ENCODE measurements around the gene SPAG16.

Gene SPAG16

DNA sequence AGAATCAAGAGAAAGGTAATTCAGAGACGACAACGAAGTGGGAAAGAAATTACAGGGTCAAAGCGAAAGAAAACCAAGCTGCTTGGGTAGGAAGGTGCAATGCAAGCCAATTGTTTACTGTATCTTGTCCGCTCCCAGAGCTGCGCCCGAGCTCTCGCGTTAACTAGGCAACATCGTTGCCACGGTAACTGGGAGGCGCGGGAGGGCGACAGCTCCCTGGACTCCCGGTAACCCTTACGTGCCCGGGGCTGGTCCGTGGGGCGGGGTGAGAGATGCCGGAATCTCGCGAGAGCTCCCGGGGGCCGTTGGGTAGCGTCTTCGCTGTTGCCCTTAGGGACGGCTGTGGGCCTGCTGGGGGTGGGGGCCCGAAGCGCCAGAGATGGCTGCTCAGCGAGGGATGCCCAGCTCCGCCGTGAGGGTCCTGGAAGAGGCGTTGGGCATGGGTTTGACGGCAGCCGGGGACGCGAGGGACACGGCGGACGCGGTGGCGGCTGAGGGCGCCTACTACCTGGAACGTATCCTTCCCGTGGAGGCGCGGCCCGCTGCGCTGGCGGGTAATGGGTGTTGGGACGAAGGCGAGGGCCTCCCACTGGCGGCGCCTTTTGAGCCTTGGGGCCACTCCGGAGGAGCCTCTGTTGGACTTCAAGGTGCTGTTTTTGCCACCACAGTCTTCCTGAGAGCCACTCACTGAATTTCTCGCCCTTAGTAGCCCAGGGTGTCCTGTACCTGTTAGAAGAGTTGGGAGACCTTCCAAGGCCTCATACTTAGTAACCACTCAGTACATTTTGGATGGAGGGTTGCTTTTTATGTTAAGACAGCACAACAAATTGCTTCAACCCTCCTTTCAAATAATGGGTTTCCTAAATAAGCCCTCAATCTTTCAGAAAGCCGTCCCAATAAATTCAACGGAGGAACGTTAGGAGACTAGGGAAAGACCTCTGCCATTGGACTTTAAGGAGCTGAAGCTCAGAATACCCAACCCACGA lies at the start of gene SPAG16:
SPAG16 (plus strand) TSS at position 360 of the 986 bp plus-strand sequence.
- in situ Hi-C loops (cut with HindIII; ENCODE audit: low sequenced_read_pairs), result no loop called here
- TF ChIP-seq, protein P1, sequence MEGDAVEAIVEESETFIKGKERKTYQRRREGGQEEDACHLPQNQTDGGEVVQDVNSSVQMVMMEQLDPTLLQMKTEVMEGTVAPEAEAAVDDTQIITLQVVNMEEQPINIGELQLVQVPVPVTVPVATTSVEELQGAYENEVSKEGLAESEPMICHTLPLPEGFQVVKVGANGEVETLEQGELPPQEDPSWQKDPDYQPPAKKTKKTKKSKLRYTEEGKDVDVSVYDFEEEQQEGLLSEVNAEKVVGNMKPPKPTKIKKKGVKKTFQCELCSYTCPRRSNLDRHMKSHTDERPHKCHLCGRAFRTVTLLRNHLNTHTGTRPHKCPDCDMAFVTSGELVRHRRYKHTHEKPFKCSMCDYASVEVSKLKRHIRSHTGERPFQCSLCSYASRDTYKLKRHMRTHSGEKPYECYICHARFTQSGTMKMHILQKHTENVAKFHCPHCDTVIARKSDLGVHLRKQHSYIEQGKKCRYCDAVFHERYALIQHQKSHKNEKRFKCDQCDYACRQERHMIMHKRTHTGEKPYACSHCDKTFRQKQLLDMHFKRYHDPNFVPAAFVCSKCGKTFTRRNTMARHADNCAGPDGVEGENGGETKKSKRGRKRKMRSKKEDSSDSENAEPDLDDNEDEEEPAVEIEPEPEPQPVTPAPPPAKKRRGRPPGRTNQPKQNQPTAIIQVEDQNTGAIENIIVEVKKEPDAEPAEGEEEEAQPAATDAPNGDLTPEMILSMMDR (IDR thresholded peaks at IDR 0.05; ENCODE audit: low read depth, low read length), result no peak
- DNase-seq (ENCODE audit: low read depth, low spot score), result peak; percentile 98
- peak within 1 kb of the TSS; percentile 87 for H3K4me3 ChIP-seq (ENCODE audit: low read depth, low read length)

DNA sequence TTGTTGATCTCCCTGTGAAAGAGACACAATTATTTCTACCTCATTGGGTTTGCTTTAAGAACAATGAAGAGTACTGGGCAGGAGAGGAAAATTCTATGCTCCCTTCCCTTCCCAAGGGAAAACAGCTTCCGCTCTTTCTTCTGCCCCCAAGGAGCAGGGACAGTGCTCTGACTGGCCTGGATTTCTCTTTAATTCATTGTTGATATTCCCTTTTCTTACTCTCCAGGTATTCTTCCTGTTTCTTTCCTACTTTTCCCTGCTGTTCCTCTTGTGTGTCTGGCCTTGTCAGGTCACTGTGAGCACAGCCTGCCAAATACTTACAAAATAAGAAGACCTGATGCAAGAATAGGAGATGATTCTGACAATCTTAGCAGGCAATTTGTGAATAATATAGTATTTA lies 49.6 kb upstream of the SPAG16 start:
- in situ Hi-C loops (cut with HindIII; ENCODE audit: low sequenced_read_pairs), result no loop called here
- TF ChIP-seq, protein P1 (IDR thresholded peaks at IDR 0.05; ENCODE audit: low read depth, low read length), result no peak
- no peak overlapping the region for H3K4me3 ChIP-seq (ENCODE audit: low read depth, low read length)
- DNase-seq (ENCODE audit: low read depth, low spot score), result peak; percentile 26

DNA sequence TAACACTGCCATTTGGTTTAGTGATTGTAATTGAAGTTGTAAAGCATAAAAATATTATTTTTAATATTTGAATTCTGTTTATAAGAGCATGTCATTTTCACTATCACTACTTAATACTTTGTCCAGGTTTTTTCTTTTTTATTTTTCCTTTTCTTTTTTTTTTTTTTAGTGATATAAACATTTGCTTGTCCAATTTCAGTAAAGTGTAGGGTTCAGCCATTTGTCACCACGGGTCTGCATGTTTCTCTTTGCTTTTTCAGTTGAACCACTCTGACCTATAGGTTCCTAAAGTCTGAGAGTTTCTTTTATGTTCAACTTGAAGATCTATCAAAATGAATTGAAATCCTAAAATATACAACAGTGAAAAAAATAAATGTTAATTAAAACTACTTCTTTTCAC lies 48.5 kb upstream of the SPAG16 start:
- no peak overlapping the region for H3K4me3 ChIP-seq (ENCODE audit: low read depth, low read length)
- TF ChIP-seq, protein P1 (IDR thresholded peaks at IDR 0.05; ENCODE audit: low read depth, low read length), result no peak
- DNase-seq (ENCODE audit: low read depth, low spot score), result no peak
- in situ Hi-C loops (cut with HindIII; ENCODE audit: low sequenced_read_pairs), result no loop called here

DNA sequence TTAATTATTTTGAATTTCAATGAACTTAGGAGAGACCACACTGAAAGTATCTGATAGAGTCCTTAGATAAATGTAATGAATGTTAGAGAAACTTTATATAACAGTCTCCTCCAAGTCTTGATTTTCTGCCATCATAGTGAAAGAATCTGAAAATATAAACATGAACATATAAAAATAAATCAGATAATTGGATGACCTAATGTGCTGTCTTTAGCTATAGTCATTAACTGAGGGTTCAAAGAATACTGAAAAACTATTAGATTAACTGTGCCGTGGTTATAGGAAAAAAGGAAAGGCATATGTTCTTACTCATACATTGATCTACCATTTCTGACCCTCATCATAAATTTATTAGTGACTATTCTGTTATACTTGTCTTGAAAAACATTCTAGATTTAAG lies 47.0 kb upstream of the SPAG16 start:
- H3K4me3 ChIP-seq (ENCODE audit: low read depth, low read length), result no peak overlapping the region
- TF ChIP-seq, protein P1 (IDR thresholded peaks at IDR 0.05; ENCODE audit: low read depth, low read length), result no peak

DNA sequence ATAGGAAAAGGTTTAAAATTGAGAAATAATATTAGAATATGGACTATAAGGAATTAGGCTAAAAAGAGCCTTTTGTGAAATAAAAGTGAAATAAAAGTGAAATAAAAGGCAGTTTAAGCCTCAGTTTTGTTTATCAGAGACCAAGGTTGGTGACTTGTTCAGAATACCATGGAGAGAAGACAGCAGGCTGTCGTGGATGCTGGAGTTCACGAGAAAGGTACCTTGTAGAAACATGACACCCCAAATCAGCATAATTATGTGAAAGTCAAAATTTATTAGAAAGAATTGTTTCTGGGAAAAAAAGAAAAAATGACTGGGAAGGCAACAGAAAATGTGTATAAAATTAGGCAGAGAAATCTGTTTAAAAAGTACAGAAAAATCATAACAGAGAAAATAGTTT lies 46.5 kb upstream of the SPAG16 start:
- in situ Hi-C loops (cut with HindIII; ENCODE audit: low sequenced_read_pairs), result no loop called here
- TF ChIP-seq, protein P1 (IDR thresholded peaks at IDR 0.05; ENCODE audit: low read depth, low read length), result no peak
- peak; percentile 15 for DNase-seq (ENCODE audit: low read depth, low spot score)
- H3K4me3 ChIP-seq (ENCODE audit: low read depth, low read length), result no peak overlapping the region

More for the DNA sequence above, 47.0 kb upstream of the SPAG16 start:
- in situ Hi-C loops (cut with HindIII; ENCODE audit: low sequenced_read_pairs), result no loop called here
- DNase-seq (ENCODE audit: low read depth, low spot score), result no peak

DNA sequence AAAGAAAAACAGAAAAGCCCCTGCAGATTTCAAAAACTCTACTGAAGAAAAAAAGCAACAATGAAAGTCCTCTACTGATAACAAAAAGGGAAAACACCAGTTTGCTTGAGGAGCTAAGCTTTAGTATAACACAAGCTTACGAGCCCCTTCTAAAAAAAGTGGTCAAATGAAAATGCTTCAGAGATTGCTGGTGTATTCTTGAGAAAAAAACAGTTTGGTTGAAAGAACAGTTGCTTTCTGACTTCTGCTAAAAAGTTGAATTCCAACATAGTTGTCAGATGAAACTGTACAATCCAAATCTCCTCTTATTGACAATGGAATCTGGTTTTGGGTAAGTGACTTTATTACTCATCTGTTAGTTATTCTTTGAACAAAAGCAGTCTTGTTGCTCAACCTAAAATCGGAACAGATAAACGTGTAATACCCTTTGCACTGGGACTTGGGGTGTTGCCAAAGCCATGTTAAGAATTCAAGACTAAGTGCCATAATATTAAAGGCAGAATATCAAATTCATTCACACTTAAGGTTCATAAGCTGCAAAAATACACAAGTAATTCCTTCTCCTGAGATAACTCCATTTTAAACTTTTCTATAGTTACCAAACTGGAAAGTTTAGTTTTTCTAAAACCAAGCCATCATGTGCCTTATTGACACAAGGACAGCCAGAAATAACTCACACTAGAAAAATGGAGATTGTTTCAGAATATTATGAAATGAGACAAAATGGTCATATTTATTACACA lies 45.3 kb upstream of the SPAG16 start:
- in situ Hi-C loops (cut with HindIII; ENCODE audit: low sequenced_read_pairs), result no loop called here
- H3K4me3 ChIP-seq (ENCODE audit: low read depth, low read length), result peak overlapping the region; percentile 12
- TF ChIP-seq, protein P1 (IDR thresholded peaks at IDR 0.05; ENCODE audit: low read depth, low read length), result no peak
- DNase-seq (ENCODE audit: low read depth, low spot score), result peak; percentile 90
